Ishikawa (cell line): Measurements from ENCODE around the gene FRAS1.

Experiments used
- CEBPB ChIP-seq: IDR thresholded peaks from 2 replicates; pipeline ENCODE4 v1.6.1; 2012
- EP300 ChIP-seq: IDR thresholded peaks from 2 replicates; pipeline ENCODE4 v1.6.1; 2012; ENCODE audit warnings: borderline replicate concordance
- FOXM1 ChIP-seq: IDR thresholded peaks from 2 replicates; pipeline ENCODE4 v1.6.1; 2012; ENCODE audit warnings: low read depth, borderline replicate concordance
- MAX ChIP-seq: IDR thresholded peaks from 2 replicates; pipeline ENCODE4 v1.6.1; 2012
- RAD21 ChIP-seq: IDR thresholded peaks from 2 replicates; pipeline ENCODE4 v1.6.1; 2012; ENCODE audit warnings: low read depth
- REST ChIP-seq: IDR thresholded peaks from 2 replicates; pipeline ENCODE4 v1.6.1; 2012; ENCODE audit warnings: low read depth, mild to moderate bottlenecking
- TAF1 ChIP-seq: IDR thresholded peaks from 2 replicates; pipeline ENCODE4 v1.6.1; 2012; ENCODE audit warnings: low read depth, mild to moderate bottlenecking
- USF1 ChIP-seq: IDR thresholded peaks from 2 replicates; pipeline ENCODE4 v1.6.1; 2012
- YY1 ChIP-seq: IDR thresholded peaks from 2 replicates; pipeline ENCODE4 v1.6.1; 2012; ENCODE audit warnings: low read depth

GRCh38 chr4:78510681-78511080 is 453.6 kb downstream of the FRAS1 start:
- TF ChIP-seq REST (no peak), RAD21 (no peak), CEBPB (no peak), MAX (no peak), EP300 (no peak), TAF1 (no peak), FOXM1 (no peak), YY1 (no peak), USF1 (no peak)
